UCSD-AML1 (cell line): Measurements from ENCODE around the gene GPR137B.

ENCODE experiments used
- DNase-seq: peaks from one replicate; lab custom pipeline; 2025; ENCODE audit not compliant: unreplicated experiment; lab: John Stamatoyannopoulos, UW

The GPR137B gene, protein sequence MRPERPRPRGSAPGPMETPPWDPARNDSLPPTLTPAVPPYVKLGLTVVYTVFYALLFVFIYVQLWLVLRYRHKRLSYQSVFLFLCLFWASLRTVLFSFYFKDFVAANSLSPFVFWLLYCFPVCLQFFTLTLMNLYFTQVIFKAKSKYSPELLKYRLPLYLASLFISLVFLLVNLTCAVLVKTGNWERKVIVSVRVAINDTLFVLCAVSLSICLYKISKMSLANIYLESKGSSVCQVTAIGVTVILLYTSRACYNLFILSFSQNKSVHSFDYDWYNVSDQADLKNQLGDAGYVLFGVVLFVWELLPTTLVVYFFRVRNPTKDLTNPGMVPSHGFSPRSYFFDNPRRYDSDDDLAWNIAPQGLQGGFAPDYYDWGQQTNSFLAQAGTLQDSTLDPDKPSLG

GRCh38 chr1:236142253-236143103 lies at the start of gene GPR137B:
GPR137B (plus strand) TSS chr1:236142539; CDS start chr1:236142623, 84 bp downstream.
- DNase-seq = peak; percentile 31

DNA sequence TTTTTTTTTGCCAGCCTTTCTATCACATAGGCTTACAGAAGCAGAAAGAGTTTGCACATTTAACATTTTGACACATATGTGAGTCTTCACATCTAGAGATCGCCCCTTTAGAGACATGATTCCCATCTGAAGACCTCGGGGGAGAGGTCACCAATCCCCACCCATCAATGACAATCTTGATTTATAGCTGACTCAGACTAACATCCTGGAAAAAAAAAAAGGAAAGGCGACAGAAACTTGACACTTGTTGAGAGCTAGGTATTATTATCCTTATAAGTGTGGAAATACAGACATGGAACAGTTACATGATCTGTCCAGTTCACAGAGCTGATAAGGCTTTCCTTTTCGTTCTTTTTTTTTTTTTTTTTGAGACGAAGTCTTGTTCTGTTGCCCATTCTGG lies 49.4 kb upstream of the GPR137B start:
- no peak for DNase-seq

- no peak for DNase-seq
Observed at GRCh38 chr1:236095705-236096520, 46.4 kb upstream of the GPR137B start.

DNA sequence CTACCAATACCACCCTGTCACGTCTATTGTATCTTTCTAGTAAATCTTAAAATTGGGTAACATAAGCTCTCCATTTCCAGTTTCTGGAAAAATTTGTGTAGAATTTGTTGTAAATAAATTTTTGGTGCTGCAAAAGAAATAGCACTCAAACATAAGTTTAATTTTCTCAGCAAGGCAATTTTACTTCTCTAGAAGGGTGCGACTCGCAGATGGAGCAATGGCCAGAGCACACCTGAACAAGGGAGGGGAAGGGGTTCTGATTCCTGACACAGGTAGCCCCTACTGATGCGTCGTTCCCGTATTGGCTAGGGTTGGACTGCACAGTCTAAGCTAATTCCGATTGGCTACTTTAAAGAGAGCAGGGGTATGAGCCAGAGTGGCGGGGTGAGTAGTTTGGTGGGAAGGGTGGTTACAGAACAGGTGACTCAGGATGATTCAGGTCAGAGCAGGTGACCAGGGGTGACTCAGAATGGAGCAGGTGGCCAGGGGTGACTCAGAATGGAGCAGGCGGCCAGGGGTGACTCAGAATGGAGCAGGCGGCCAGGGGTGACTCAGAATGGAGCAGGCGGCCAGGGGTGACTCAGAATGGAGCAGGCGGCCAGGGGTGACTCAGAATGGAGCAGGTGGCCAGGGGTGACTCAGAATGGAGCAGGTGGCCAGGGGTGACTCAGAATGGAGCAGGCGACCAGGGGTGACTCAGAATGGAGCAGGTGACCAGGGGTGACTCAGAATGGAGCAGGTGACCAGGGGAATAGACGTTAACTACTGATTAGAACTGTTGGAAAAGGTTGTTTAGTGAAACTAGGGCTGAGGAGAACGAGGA lies 45.5 kb upstream of the GPR137B start:
- peak; percentile 38 for DNase-seq

DNA sequence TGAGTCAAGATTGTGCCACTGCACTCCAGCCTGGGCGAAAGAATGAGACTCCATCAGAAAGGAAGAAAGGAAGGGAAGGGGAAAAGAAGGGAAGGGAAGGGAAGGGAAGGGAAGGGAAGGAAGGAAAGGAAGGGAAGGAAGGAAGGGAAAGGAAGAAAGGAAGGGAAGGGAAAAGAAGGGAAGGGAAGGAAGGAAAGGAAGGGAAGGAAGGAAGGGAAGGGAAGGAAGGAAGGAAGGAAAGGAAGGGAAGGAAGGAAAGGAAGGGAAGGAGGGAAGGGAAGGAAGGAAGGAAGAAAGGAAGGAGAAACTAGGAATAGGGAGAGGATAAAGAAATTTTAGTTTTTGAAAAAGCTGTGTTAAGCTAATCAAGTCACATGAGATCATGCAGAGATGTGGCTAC lies 44.1 kb upstream of the GPR137B start:
- DNase-seq = no peak

DNA sequence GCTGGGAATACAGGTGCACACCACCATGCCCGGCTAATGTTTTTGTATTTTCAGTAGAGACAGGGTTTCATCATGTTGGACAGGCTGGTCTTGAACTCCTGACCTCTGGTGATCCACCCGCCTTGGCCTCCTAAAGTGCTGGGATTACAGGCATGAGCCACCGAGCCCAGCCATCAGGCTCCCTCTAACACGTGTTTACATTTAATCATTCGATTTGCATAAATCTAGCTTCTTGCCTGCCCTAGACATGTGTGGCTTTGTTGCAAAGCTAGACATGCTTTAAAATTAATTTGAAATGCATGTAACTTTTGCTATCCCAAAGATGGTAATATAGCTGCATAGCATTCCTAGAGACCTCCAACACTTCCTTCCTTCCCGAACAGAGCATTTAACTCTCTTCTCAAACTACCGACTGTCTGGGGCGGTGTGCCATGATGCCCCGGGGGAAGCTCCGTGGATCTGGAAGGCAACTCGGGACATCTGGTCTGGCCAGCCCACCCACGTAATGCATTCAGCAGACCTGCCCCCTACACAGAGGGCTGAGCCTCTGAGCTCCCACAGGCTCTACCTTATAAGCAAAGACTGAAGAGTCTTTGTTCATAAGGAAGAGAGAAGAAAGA lies 42.9 kb upstream of the GPR137B start:
- no peak for DNase-seq

DNA sequence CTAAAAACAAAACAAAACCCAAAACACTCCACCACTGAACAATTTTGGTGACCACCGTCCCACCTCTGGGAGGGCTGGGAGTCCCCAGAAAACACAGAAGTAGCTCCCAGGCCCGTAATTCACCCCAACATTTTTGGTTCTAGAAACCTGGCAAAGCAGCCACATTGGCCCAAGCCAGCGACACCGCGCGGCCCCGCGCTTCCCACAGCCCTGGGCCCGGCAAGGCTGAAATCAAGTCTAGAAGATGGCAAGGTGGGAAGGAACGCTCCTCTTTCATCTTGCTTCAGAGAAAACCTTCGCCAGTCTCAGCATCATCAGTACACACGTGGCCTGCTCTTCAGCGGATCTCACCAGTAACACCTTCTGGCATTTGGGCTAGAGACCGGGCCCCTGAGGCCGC lies 41.5 kb upstream of the GPR137B start:
- no peak for DNase-seq

DNA sequence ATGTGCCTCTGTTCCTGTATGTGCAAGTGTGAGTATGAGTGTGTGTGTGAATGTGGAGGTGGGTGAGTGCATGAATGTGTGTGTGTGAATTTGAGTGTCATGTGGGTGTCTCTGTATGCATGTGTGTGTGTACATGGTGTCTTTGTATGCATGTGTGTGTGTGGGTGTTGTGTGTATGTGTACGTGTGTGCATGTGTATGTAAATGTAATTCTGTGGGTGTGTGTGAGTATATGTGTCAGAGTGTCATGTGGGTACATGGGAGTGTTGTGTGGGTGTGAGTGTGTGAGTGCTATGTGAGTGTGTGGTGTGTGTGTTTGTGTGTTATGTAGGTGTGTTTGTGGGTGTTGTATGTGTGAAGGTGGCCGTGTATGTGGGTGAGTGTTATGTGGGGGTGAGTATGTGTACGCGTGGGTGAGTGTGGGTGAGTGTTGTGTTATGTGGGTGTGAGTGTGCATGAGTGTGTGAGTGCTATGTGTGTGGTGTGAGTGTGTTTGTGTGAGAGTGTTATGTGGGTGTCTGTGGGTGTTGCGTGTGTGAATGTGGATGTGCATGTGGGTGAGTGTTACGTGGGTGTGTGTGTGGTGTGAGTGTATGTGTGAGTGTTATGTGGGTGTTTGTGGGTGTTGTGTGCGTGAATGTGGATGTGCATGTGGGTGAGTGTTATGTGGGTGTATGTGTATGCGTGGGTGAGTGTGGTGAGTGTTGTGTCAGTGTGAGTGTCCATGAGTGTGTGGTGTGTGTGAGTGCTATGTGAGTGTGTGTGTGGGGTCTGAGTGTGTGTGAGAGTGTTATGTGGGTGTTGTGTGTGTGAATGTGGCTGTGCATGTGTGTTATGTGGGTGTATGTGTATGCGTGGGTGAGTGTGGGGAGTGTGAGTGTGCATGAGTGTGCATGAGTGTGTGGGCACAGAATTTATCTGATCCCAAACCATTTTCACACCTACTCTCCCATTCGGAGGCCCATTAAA lies 40.8 kb upstream of the GPR137B start:
- no peak for DNase-seq

DNA sequence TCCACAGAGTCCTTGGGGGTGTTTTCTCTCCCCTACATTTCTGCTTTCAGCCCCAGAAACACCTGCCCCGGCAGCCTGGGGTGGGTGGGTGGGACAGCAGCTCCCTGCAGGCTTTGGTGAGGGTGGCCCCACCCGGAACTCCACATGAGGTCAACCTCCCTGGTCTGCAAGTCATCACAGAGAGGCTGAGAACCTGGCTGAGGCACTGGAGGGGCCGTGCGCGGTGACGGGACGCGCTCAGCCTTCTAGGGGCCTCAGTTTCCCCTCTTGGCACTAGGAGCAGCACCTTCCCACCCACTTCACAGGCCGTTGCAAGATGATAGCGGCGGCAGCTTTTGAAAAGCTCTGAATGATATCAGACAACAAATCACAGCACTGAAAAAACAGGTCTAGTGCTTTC lies 39.7 kb upstream of the GPR137B start:
- DNase-seq = no peak

DNA sequence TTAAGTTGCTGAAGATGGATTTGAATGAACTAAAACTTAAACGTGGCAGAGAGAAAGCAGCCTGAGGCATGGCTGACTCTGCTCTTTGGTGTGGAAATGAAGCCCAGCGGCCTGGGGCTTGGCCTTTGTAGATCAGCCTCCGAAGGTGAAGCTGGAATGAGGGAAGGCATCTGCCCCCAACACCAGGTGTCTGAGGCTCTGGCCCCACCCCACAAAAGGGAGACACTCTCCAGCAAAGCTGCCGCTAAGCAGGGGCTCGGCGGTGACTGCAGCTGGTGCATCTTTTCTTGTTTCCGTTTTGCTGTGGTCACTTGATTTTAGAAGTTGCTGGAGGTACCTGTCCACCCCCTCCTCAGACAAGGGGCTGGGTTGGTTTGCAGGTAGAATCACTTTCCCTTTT lies 39.3 kb upstream of the GPR137B start:
- no peak for DNase-seq

GRCh38 chr1:236103646-236104218 lies 38.6 kb upstream of the GPR137B start:
- DNase-seq = peak; percentile 27

- no peak for DNase-seq
Observed at GRCh38 chr1:236107121-236107907, 35.0 kb upstream of the GPR137B start.

- no peak for DNase-seq
Observed at GRCh38 chr1:236108027-236108648, 34.2 kb upstream of the GPR137B start.

- no peak for DNase-seq
Observed at GRCh38 chr1:236110137-236110536, 32.2 kb upstream of the GPR137B start.

GRCh38 chr1:236111527-236112331 lies 30.6 kb upstream of the GPR137B start:
- DNase-seq = no peak

- no peak for DNase-seq
Observed at GRCh38 chr1:236112332-236112627, 30.1 kb upstream of the GPR137B start.
